Activated CD4-positive, alpha-beta T cell treated with anti-CD3 and anti-CD28 coated beads, Interleukin-2, amount 10 ng/mL, durations not matched to agents 7 days and 5 days (primary cell): ENCODE results near the gene THBS1. TPM values are rescaled to one million over a fixed set of nuclear protein-coding genes. Genes with fewer than 3 reads are reported as not detected.
A peak's percentile ranks its signal among the peaks of the same experiment; 100 is the strongest.

ENCODE experiments used
- CTCF ChIA-PET: fragments of 350-600 bp; sonication (Branson Sonifier 250); formaldehyde crosslinking; loops from one replicate; lab custom pipeline; 2021; ENCODE audit warnings: antibody characterized with exemption; lab: Charles Lee
- POLR2A ChIA-PET: fragments of 350-600 bp; sonication (Branson Sonifier 250); formaldehyde crosslinking; loops from one replicate; lab custom pipeline; 2021; ENCODE audit warnings: antibody characterized with exemption; lab: Charles Lee
- DNase-seq: peaks from one replicate; pipeline ENCODE4 v3.0.0-alpha.2; 2020
- H3K27ac Mint-ChIP-seq: one replicate; pipeline ENCODE4 v1.8.0; 2021; ENCODE audit warnings: mild to moderate bottlenecking, moderate library complexity, mixed read lengths
- H3K27me3 Mint-ChIP-seq: one replicate; pipeline ENCODE4 v1.8.0; 2021; ENCODE audit warnings: mixed read lengths
- H3K36me3 Mint-ChIP-seq: one replicate; pipeline ENCODE4 v1.8.0; 2021; ENCODE audit warnings: low read depth, mixed read lengths
- H3K4me1 Mint-ChIP-seq: one replicate; pipeline ENCODE4 v1.8.0; 2021; ENCODE audit warnings: mixed read lengths
- H3K4me3 Mint-ChIP-seq: one replicate; pipeline ENCODE4 v1.8.0; 2021; ENCODE audit warnings: mild to moderate bottlenecking, moderate library complexity, mixed read lengths
- H3K9me3 Mint-ChIP-seq: one replicate; pipeline ENCODE4 v1.8.0; 2021; ENCODE audit warnings: mixed read lengths
- total RNA-seq, 2 experiments: library from RNA; stranded (reverse); gene quantifications; one replicate each; pipeline ENCODE4 v1.2.3, GENCODE V29; 2021

THBS1 gene
- total RNA-seq, 2 experiments from 2014 or later, result 0.40 to 1.1 TPM

DNA sequence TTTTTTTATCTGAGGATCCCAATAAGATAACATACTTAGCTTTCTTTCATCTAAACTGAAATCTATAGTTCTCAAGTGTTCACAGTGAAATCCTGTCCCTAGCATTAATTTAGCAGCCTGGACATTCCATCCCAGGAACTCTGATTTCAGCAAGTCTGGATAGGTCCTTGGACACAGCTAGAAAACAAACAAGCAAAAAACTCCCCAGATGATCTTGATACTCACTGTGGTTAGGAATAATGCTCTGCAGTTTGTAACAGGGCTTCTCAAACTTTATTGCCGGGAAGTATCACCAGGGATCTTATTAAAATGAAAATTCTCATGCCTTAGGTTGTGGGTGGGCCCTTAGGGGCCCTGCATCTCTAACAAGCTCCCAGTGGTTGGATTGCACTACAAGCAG, 24.3 kb downstream of the THBS1 start:
- H3K9me3 Mint-ChIP-seq, result peaks cover 8% of the 10 kb centered on the region
- DNase-seq, result no peak
- no peak overlapping the region for H3K4me3 Mint-ChIP-seq
- H3K36me3 Mint-ChIP-seq, result peaks cover 8% of the 10 kb centered on the region
- ChIA-PET POLR2A (no interaction called here), CTCF (interaction anchor here (0.6 to 1.9 kb wide), 4 partner anchors 19 to 1824 kb away, joined by 3 to 4 read pairs (median 4); no protein-coding TSS in a partner anchor)
- peaks cover 13% of the 10 kb centered on the region for H3K4me1 Mint-ChIP-seq
- H3K27ac Mint-ChIP-seq, result no peak overlapping the region
- H3K27me3 Mint-ChIP-seq, result peaks cover 10% of the 10 kb centered on the region

GRCh38 chr15:39608185-39609139, 27.6 kb downstream of the THBS1 start:
- Mint-ChIP-seq H3K4me3 (no peak overlapping the region), H3K4me1 (peaks cover 13% of the 10 kb centered on the region), H3K9me3 (peaks cover 22% of the 10 kb centered on the region), H3K27ac (peak overlapping the region; percentile 44), H3K27me3 (peaks cover 20% of the 10 kb centered on the region), H3K36me3 (peaks cover 19% of the 10 kb centered on the region)
- no peak for DNase-seq
- CTCF ChIA-PET, result interaction anchor here (1.0 to 1.7 kb wide), 3 partner anchors 10 to 21 kb away, joined by 3 to 4 read pairs (median 4); no protein-coding TSS in a partner anchor
- POLR2A ChIA-PET, result no interaction called here

DNA sequence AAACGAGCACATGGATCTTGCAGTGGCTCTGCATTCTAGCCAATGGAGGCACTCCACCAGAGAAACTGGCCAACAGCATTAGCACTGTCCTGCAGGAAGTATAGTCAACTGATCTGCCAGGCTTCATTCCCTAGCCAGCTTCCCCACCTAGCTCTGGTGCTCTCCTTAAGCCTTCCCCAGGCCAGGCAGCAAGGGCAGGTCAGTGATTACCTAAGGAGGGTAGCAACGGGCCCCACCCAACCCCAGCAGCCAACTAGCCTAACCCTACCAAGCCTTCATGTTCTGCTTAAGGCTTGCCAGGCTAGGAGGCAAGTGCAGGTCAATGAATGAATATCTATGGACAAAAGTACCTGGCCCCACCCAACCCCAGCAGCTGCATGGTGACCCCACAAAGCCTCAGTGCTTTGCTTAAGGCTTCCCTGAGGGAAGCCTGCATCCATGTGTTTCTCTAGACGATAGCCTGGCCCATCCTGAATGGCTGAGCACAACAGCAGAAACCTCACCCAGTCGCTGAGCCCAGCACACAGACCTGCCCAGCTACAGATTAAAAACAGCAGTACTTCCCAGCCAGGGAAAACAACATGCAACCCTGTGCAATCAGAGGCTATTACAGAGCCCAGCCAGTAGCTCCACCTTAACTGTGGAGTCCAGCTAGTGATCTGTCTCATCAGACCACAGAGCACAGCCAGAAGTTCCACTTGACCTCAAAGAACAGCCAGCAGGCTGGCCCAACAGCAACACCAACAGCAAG, 28.5 kb downstream of the THBS1 start:
- H3K27ac Mint-ChIP-seq, result no peak overlapping the region
- CTCF ChIA-PET, result interaction anchor here (1.2 to 1.7 kb wide), 2 partner anchors 16 to 26 kb away, joined by 4 read pairs; no protein-coding TSS in a partner anchor
- peaks cover 13% of the 10 kb centered on the region for H3K4me1 Mint-ChIP-seq

GRCh38 chr15:39610665-39611064, 29.8 kb downstream of the THBS1 start:
- Mint-ChIP-seq H3K9me3 (peaks cover 32% of the 10 kb centered on the region), H3K27me3 (peaks cover 29% of the 10 kb centered on the region), H3K36me3 (peaks cover 22% of the 10 kb centered on the region), H3K27ac (no peak overlapping the region), H3K4me1 (peaks cover 13% of the 10 kb centered on the region), H3K4me3 (no peak overlapping the region)
- ChIA-PET CTCF (interaction anchor here (0.6 to 1.6 kb wide), 4 partner anchors 11 to 51 kb away, joined by 3 to 6 read pairs (median 4); no protein-coding TSS in a partner anchor), POLR2A (no interaction called here)
- DNase-seq, result no peak

More for the DNA sequence above, 28.5 kb downstream of the THBS1 start:
- DNase-seq, result no peak
- POLR2A ChIA-PET, result no interaction called here
- peaks cover 22% of the 10 kb centered on the region for H3K36me3 Mint-ChIP-seq
- H3K4me3 Mint-ChIP-seq, result no peak overlapping the region
- H3K9me3 Mint-ChIP-seq, result peaks cover 26% of the 10 kb centered on the region
- peaks cover 26% of the 10 kb centered on the region for H3K27me3 Mint-ChIP-seq

GRCh38 chr15:39613271-39613670, 32.4 kb downstream of the THBS1 start:
- peaks cover 17% of the 10 kb centered on the region for H3K36me3 Mint-ChIP-seq
- ChIA-PET CTCF (interaction anchor here (0.7 kb wide), 1 partner anchor 8 kb away, joined by 3 read pairs; no protein-coding TSS in a partner anchor), POLR2A (no interaction called here)

DNA sequence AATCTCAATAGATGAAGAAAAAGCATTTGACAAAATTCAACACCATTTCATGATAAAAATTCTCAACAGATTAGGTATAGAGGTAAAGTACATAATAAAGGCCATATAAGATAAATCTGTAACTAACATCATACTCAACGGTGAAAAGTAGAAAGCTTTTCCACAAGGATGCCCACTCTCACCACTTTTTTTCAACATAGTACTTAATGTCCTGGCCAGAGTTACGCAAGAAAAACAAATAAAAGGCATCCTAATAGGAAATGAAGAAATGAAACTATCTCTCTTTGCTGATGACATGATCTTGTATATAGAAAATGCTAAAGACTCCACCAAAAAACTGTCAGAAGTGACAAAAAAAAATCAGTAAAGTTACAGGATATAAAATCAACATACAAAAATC, 33.0 kb downstream of the THBS1 start:
- peaks cover 26% of the 10 kb centered on the region for H3K9me3 Mint-ChIP-seq
- H3K4me3 Mint-ChIP-seq, result no peak overlapping the region
- ChIA-PET POLR2A (no interaction called here), CTCF (no interaction called here)
- H3K27me3 Mint-ChIP-seq, result peaks cover 32% of the 10 kb centered on the region
- peaks cover 8% of the 10 kb centered on the region for H3K4me1 Mint-ChIP-seq
- peaks cover 14% of the 10 kb centered on the region for H3K36me3 Mint-ChIP-seq
- no peak overlapping the region for H3K27ac Mint-ChIP-seq
- no peak for DNase-seq

More at GRCh38 chr15:39613271-39613670, 32.4 kb downstream of the THBS1 start:
- Mint-ChIP-seq H3K4me1 (peaks cover 13% of the 10 kb centered on the region), H3K4me3 (no peak overlapping the region), H3K27ac (no peak overlapping the region), H3K27me3 (peaks cover 34% of the 10 kb centered on the region), H3K9me3 (peaks cover 30% of the 10 kb centered on the region)
- no peak for DNase-seq

DNA sequence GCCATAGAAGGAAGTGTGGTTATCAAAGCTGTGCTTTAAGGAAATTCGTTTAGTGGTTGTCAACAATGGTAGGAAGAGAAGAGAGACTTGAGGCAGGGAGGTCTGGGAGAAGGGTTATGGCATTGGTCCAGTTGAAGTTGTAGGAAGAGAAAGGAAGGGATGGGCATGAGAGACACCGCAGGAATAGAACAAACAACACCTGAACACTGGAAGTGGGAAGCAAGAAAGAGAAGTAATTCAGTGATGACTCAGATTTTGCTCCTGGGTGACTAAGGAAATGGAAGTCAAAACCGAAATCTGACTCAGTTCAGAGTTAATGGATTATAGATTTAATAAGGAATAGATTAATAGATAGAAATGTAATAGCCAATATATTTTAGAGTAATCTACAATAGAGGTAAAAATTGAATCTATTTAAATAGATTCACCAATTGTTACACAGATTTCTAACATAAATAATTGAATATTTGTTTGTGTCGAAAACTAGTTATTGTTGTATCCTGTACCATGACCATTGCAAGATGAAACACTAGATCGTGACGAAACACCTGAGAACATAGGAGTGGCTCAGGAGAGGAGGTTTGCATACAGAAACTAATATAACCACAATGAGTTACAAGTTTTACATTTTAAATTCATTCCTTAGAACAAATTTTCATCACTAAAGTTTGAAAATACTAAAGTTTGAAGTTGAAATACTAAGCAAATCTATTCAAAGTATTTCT, 36.0 kb downstream of the THBS1 start:
- H3K9me3 Mint-ChIP-seq, result peaks cover 16% of the 10 kb centered on the region
- ChIA-PET POLR2A (no interaction called here), CTCF (no interaction called here)
- H3K36me3 Mint-ChIP-seq, result peaks cover 21% of the 10 kb centered on the region
- peaks cover 5% of the 10 kb centered on the region for H3K4me1 Mint-ChIP-seq
- H3K4me3 Mint-ChIP-seq, result no peak overlapping the region
- DNase-seq, result no peak
- H3K27ac Mint-ChIP-seq, result no peak overlapping the region
- H3K27me3 Mint-ChIP-seq, result peaks cover 36% of the 10 kb centered on the region

- peaks cover 22% of the 10 kb centered on the region for H3K9me3 Mint-ChIP-seq
- H3K4me1 Mint-ChIP-seq, result peaks cover 18% of the 10 kb centered on the region
- H3K27me3 Mint-ChIP-seq, result peaks cover 32% of the 10 kb centered on the region
- no peak overlapping the region for H3K4me3 Mint-ChIP-seq
- DNase-seq, result no peak
- H3K36me3 Mint-ChIP-seq, result peaks cover 20% of the 10 kb centered on the region
- ChIA-PET POLR2A (no interaction called here), CTCF (no interaction called here)
- H3K27ac Mint-ChIP-seq, result no peak overlapping the region
Observed at GRCh38 chr15:39618063-39618823, 37.4 kb downstream of the THBS1 start.

DNA sequence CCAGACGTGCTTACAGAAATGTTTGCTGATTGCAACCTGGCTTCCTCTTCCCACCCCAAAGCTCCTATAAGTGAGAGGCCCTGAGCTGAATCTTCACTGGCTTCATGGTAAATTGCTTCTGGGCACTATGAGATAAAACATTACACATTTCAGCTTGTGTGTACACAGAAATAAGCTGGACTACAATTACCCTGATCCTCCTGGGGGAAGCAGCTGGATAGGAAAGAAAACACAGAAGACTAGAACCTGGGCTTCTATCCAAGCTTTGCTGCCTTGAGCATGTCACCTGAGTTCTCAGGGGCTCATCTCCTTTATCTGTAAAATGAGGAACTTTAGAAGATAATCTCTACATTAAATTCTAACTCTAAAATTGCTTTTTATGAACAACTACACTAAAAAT, 40.3 kb downstream of the THBS1 start:
- Mint-ChIP-seq H3K9me3 (peaks cover 16% of the 10 kb centered on the region), H3K4me1 (peaks cover 47% of the 10 kb centered on the region), H3K27ac (no peak overlapping the region), H3K27me3 (peaks cover 20% of the 10 kb centered on the region), H3K36me3 (peaks cover 32% of the 10 kb centered on the region), H3K4me3 (no peak overlapping the region)
- POLR2A ChIA-PET, result interaction anchor here (0.7 kb wide), 1 partner anchor 312 kb away, joined by 3 read pairs; no protein-coding TSS in a partner anchor
- CTCF ChIA-PET, result interaction anchor here (1.3 to 1.4 kb wide), 2 partner anchors 8 to 10 kb away, joined by 3 to 6 read pairs; no protein-coding TSS in a partner anchor
- DNase-seq, result no peak

DNA sequence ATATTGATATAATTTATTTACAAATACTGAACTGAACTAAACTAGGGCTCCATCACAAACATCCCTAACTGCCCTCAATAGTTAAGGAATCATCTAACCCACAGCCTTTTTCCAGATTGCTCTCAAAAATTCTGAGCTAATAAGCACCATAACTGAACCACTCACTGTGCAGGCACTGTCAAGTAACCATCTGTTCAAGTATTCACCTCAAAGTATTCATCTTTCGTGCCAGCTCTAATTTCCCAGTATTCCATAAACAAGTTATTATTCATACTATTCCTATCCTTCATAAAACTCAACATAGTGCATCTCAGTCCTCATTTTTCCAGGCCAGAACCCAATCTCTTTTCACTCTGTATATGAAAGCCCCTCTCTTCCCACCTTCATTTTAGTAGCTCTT, 41.1 kb downstream of the THBS1 start:
- no peak overlapping the region for H3K27ac Mint-ChIP-seq
- H3K36me3 Mint-ChIP-seq, result peaks cover 38% of the 10 kb centered on the region
- peaks cover 24% of the 10 kb centered on the region for H3K9me3 Mint-ChIP-seq
- H3K27me3 Mint-ChIP-seq, result peaks cover 14% of the 10 kb centered on the region
- CTCF ChIA-PET, result interaction anchor here (1.0 to 2.3 kb wide), 6 partner anchors 9 to 42 kb away, joined by 3 to 7 read pairs (median 5); partner anchors contain the start of gene THBS1
- no peak overlapping the region for H3K4me3 Mint-ChIP-seq
- no peak for DNase-seq
- peaks cover 51% of the 10 kb centered on the region for H3K4me1 Mint-ChIP-seq
- POLR2A ChIA-PET, result interaction anchor here (0.7 kb wide), 1 partner anchor 312 kb away, joined by 3 read pairs; no protein-coding TSS in a partner anchor
